Stromal cell of bone marrow (primary cell): ENCODE data around the gene SLC5A11.
"Not testable (repeated sequence)": the region's sequence is repeated elsewhere in the genome, so short reads cannot be mapped to it uniquely, and the experiment has no call there.

ENCODE experiments used
- DNase-seq: peaks from one replicate; pipeline ENCODE4 v3.0.0-alpha.2; 2012; ENCODE audit warnings: low read depth

SLC5A11 gene

GRCh38 chr16:24845726-24846547 lies at the start of gene SLC5A11:
SLC5A11 (plus strand) TSS chr16:24845963; CDS start chr16:24858644, 12,681 bp downstream.
- DNase-seq = no peak

DNA sequence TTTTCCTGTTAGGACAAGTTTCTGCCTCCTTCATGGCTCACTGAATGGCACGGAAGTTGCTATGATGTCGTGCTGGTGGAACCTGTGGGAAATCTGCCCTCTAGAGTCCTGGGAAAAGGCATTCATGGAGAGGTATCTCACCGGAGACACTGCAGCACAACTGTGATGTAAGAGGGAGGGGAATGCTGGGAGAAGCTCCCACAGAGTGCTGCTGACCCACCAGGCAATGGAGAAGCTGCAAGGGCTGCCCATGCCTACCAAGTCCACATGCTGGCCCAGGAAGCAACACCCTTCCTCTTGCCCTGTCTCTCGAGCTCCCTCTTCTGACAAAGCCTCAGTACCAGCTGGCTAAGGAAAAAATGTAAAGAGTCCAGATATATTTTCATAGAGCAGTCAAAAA lies 45.2 kb upstream of the SLC5A11 start:
- DNase-seq = no peak

- DNase-seq = no peak
Observed at GRCh38 chr16:24801761-24802302, 43.9 kb upstream of the SLC5A11 start.

DNA sequence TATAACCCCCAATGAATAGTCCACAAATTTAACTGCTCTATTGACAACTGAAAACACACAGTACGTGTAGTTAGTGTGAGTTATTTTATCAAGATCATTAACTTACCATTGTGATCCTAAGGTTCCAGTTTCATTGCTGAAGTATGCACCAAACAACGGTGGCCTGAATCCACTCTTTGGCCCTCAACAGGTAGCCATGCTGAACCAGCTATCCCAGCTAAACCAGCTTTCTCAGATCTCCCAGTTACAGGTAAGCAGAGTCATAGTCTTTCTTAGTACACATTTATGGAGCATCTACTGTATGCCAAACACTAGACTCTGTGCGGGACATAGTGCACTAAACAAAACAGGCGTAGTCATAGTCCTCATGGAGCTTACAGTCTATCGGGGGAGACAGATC lies 40.3 kb upstream of the SLC5A11 start:
- no peak for DNase-seq

GRCh38 chr16:24807301-24807700 lies 38.5 kb upstream of the SLC5A11 start:
- DNase-seq = no peak

DNA sequence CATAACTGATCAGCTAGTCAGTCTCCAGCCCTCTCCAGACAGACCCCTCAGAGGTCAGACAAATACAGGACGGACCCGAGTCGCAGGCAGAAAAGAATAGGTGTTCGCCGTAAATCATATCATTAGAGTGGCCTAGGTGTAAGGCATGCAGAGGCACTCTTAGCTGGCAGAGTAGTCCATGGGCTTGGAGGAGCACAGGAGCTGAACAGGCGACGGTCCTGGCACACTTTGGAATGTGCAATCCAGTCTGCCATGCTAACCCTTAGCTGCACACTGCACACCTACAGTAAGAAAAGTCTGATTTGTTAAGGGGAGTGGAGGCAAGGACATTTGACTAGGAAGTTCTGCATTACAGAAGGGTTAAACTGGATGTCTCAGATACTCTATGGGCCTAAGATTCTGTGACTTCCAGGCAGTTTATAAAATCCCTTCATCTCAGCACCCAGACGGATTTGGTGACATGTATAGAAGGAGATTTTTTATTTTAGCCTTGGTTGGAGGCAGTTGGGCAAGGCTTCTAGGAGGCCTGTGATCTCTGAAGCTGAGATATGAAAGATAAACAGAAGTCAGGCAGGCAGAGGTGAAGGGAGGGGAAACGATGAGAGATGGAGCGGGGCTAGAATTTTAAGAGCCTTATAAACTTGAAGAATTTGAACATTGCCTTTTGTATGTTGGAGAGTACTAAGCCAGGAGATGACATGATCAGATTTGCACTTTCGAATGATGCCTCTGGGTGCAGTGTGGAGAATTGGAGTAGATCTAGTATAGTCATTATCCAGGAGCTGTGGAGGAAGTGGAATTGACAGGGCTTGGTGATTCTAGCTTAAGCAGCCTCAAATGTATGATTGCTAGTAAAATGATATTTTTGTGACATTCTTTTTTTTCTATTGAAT lies 34.6 kb upstream of the SLC5A11 start:
- DNase-seq = no peak

GRCh38 chr16:24812813-24813212 lies 33.0 kb upstream of the SLC5A11 start:
- DNase-seq = not testable (repeated sequence)

DNA sequence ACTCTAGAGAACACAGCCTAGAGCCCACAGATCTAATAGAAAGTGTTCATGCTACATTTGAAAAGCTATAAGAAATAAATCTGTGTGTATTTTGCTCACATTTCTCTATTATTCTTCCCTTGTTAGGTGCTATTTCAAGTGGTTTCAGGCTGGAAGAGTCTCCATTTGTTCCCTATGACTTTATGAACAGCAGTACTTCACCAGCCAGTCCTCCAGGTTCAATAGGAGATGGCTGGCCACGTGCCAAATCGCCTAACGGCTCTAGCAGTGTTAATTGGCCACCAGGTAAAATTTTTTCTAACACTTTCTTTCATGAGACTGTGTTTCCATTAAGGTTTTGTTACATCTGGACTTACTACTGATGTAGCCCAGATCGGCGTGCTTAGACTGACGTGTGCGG lies 30.7 kb upstream of the SLC5A11 start:
- no peak for DNase-seq

GRCh38 chr16:24816688-24817087 lies 29.1 kb upstream of the SLC5A11 start:
- DNase-seq = no peak

DNA sequence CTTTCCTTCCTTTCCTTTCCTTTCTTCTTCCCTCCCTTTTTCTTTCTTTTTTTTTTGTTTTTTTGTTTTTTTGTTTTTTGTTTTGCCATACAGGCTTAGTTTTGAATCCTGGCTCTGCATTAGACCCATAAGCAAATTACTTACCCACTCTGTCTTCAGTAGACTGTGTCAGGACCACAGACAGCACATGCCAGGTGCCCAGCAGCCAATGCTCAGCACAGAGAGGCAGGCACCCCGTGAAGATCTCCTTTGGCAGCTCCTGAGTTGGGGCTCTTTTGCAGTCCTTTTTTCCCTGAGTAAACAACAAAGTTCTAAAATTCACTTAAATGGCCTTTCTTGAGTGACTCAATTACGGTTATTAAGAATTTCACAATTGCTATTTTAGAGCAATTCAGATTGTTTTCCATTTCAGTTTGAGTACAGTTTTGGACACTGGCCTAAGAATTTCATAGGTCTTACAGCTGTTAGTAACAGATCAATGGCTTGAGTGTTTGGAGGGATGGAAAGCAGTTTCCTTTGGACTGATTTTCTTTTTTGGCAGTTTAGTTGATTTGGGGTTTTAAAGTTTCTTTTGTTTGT lies 26.2 kb upstream of the SLC5A11 start:
- no peak for DNase-seq

DNA sequence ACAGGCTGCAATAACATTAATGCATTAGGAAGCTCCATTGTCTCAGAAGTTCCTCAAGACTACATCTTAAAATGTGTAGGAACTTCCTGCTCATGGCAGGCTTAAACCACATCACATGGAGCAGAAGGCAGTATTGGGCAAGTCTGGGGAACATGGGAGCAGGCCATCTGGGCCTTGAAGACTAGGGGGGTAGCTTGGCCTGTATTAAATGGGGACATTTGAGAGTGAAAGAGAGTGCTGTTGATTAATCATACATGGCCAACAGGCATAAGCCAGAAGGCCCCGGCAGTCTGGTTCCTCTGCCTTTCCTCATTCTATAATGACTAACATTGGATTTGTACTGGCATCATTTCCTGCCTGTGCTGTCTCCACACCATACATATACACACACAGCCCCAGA lies 25.2 kb upstream of the SLC5A11 start:
- DNase-seq = no peak

- DNase-seq = no peak
Observed at GRCh38 chr16:24821129-24821528, 24.6 kb upstream of the SLC5A11 start.

- no peak for DNase-seq
Observed at GRCh38 chr16:24822542-24822941, 23.2 kb upstream of the SLC5A11 start.

DNA sequence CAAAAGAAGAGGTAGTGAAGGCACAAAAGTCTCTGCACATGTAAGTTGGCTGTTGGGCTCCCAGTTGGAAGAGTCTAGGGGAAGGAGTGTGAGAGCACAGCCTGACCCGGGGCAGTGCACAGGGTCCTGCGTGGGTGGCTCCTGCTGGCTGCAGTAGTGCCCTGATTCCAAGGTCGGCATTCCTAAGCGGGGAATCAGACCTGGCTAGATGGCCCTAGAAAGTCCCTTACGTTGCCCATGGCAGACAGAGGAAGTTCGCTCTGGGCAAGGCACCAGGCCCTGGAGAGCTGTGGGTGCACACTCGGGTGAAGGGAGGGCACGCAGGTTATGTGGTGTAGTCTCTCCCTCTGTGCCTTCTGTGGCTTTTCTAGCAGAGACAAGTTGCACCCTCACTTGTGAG lies 22.8 kb upstream of the SLC5A11 start:
- DNase-seq = no peak

GRCh38 chr16:24825696-24826095 lies 20.1 kb upstream of the SLC5A11 start:
- DNase-seq = no peak

DNA sequence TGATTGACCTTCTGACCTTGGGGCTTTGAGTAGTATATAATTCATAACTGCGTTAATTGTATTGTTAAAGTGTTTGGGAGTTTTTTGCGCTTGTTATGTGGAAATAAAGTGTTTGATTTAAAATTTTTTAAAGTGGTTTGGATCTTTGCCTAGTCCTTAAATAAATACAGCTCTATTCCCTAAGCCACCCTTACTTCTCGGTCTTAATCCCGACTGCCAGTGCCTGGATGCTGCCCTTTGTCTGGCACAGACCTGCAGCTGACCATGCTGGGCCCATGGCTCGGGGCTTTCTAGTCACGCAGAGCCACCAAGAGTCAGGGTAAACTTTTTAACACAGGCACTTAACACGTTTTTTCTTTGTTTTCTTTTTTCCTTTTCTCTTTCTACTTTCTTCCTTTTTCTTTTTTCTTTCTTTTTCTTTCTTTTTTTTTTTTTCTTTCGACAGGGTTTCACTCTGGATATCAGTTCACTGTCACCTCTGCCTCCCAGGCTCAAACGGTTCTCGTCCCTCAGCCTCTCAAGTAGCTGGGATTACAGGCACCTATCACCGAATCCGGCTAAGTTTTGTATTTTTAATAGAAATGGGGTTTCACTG lies 19.6 kb upstream of the SLC5A11 start:
- DNase-seq = no peak

GRCh38 chr16:24826817-24827566 lies 18.8 kb upstream of the SLC5A11 start:
- no peak for DNase-seq

DNA sequence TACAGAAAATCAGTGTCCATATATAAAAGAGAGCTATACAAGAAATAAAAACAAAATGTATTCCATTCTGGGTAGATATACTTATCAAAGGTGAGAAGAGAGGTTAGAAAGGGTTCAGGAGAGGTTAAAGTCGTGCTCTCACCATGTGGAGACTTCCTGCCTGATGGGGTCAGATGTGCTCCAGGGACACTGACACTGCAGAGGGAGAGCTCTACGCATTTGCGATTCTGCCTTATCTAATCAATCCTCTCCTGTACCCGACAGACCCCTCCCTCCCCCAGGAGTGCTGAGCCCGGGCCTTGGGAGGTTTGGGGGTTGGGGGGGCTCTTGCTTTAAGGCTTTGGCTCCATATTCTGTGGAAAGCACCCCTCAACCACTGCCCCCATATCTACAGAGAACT lies 16.6 kb upstream of the SLC5A11 start:
- no peak for DNase-seq

DNA sequence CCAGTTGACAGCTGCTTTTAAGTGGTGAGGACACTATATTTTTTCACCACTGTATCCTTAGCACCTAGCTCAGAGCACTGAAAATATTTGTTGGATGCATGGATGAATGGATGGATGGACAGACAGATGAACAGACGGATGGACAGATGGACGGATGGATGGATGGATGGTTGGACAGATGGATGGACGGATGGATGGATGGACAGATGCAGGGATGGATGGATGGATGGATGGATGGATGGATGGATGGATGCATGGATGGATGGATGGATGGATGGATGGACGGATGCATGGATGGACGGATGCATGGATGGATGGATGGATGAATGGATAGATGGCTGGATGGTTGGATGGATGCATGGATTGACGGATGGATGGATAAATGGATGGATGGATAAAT lies 12.4 kb upstream of the SLC5A11 start:
- DNase-seq = no peak

DNA sequence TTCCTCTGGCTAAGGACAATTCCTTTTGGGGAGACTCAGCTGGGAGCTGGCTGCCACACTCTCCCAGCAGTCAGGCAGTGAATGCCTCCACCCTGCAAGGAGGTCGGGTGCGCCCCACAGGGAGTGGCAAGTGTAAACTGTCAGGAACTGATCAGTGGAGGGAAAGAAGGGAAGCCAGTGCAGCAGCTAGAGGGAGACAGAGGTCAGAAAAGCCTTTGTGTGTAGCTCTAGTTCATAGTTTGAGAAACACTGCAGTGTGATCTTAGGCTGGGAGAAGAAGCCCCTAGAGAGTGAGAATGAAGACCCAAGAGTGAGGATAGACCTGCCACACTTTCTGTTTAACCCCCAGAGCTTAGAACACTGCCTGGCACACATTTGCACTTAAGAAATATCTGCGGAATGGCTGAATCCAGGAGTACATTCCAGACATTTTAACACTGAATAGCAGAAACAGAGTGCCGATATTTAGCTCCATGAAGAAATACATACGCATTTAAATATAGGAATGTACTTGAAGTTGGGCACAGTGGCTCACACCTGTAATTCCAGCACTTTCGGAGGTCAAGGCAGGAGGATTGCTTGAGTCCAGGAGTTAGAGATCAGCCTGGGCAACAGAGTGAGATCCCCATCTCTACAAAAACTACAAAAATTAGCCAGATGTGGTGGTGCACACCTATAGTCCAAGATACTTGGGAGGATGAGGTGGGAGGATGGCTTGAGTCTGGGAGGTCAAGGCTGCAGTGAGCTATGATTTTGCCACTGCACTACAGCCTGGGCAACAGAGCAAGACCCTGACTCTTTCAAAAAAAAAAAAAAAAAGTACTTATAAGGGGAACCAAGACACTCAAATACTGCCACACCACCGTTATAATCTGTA lies 11.1 kb upstream of the SLC5A11 start:
- no peak for DNase-seq
